Measurements from ENCODE around the gene WARS2. TPM values are rescaled to one million over a fixed set of nuclear protein-coding genes. Genes with fewer than 3 reads are reported as not detected.

The WARS2 gene
- total RNA-seq, 4 donors from 2014 or later = 5.8 to 16.5 (median 6.5) TPM

DNA sequence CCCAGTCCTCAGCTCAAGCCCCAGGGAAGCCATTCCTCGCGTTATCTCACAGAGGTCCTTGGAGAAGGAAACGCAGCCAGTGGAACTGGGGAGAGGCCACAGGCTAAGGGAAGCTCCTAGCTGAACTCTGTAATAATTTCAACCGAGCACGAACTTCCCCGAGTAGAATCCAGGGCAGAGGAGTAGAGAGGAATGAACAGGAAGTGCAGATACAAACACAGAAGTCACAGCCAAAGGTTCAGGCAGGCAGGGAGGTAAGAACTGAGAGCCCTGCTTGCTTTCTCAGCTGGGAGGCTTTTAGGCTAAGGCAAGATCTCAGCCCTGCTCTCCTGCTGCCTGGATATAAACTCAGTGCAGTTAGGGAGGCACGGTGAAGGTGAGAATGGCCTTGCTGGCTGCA, 23.7 kb downstream of the WARS2 start:
- Histone ChIP-seq H3K4me3 (no peak overlapping the region), H3K9me3 (no peaks in the 10 kb centered on the region), H3K4me1 (peaks cover 0 to 3% of the 10 kb centered on the region in 2 donors), H3K36me3 (no peaks in the 10 kb centered on the region), H3K27ac (no peak overlapping the region), H3K27me3 (no peaks in the 10 kb centered on the region)
- ATAC-seq (no peak), DNase-seq (no peak)
- TF ChIP-seq POLR2A (IDR thresholded peaks at IDR 0.05) = no peak
- TF ChIP-seq, protein P1, sequence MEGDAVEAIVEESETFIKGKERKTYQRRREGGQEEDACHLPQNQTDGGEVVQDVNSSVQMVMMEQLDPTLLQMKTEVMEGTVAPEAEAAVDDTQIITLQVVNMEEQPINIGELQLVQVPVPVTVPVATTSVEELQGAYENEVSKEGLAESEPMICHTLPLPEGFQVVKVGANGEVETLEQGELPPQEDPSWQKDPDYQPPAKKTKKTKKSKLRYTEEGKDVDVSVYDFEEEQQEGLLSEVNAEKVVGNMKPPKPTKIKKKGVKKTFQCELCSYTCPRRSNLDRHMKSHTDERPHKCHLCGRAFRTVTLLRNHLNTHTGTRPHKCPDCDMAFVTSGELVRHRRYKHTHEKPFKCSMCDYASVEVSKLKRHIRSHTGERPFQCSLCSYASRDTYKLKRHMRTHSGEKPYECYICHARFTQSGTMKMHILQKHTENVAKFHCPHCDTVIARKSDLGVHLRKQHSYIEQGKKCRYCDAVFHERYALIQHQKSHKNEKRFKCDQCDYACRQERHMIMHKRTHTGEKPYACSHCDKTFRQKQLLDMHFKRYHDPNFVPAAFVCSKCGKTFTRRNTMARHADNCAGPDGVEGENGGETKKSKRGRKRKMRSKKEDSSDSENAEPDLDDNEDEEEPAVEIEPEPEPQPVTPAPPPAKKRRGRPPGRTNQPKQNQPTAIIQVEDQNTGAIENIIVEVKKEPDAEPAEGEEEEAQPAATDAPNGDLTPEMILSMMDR (IDR thresholded peaks at IDR 0.05 in 4 of 5, conservative IDR thresholded peaks at IDR 0.05 in 1 of 5) = no peak
- in situ Hi-C loops (cut with MboI; ENCODE audit: low sequenced_read_pairs in 4 of 4) = no loop called here
- intact Hi-C loops (cut with DNase I; ENCODE audit: low total_unique reads) = no loop called here

DNA sequence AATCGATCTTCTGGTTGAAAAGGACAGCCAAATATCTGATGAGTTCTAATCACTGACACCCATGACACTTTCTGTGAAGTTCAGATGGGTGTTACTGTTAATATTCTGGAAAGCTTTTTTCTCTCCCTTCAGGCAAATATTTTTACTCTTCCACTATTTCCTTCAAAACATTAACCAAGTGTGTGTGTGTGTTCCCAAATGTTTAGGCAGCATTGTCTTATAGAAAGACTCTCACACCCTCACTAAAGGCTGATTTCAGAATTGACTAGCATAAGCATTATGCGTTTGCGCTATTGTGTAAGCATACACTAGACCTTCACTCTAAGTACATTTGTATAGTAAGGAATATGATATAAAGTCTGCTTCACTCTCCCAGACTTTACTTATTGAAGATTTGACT, 24.7 kb downstream of the WARS2 start:
- no peak for ATAC-seq
- Histone ChIP-seq H3K4me3 (no peak overlapping the region), H3K36me3 (no peaks in the 10 kb centered on the region), H3K27ac (no peak overlapping the region), H3K4me1 (peaks cover 0 to 3% of the 10 kb centered on the region in 2 donors), H3K27me3 (no peaks in the 10 kb centered on the region), H3K9me3 (no peaks in the 10 kb centered on the region)
- TF ChIP-seq, protein P1 (IDR thresholded peaks at IDR 0.05 in 4 of 5, conservative IDR thresholded peaks at IDR 0.05 in 1 of 5) = no peak
- no peak for TF ChIP-seq POLR2A (IDR thresholded peaks at IDR 0.05)
- intact Hi-C loops (cut with DNase I; ENCODE audit: low total_unique reads) = no loop called here
- in situ Hi-C loops (cut with MboI; ENCODE audit: low sequenced_read_pairs in 4 of 4) = no loop called here
- DNase-seq = no peak

DNA sequence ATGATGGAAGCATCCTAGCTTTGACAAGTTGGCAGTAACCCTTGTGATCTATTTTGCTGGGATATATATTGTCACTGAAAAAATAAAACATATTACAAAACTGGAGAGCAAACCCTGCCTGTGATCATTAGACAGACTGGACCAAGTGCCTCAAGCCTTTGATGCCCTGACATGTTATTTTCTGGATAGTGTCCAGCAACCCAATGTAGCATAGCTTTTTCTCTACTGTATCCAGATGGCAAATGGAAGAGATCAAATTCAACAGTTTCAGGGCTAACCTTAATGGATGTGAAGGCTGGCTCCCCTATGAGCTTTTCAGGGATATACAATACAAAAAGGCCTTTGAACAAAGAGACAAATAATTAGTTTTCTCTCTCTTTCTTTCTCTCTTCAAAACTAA, 25.1 kb downstream of the WARS2 start:
- in situ Hi-C loops (cut with MboI; ENCODE audit: low sequenced_read_pairs in 4 of 4) = no loop called here

DNA sequence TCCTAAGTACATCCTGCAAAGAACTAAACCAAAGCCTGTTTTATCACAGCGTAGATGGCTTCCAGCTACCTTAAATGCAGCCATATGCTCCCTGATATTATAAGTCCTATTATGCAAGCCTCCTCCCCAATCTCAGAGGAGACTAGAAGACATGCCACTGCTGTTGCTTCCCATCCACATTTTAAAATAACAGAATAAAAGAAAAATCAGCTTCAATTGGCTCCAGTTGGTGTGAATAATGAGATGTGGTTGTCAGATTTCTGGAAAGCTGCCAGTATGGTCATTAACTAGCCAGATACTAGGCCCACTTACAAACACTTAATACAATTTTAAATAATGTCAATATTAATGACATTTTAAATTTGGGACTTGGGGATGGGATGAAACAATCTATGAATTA, 25.7 kb downstream of the WARS2 start:
- no peak overlapping the region for H3K4me3 ChIP-seq
- H3K27me3 ChIP-seq = no peaks in the 10 kb centered on the region
- H3K36me3 ChIP-seq = no peaks in the 10 kb centered on the region
- H3K27ac ChIP-seq = no peak overlapping the region
- in situ Hi-C loops (cut with MboI; ENCODE audit: low sequenced_read_pairs in 4 of 4) = no loop called here
- H3K9me3 ChIP-seq = no peaks in the 10 kb centered on the region
- intact Hi-C loops (cut with DNase I; ENCODE audit: low total_unique reads) = no loop called here
- peaks cover 0 to 3% of the 10 kb centered on the region in 2 donors for H3K4me1 ChIP-seq
- DNase-seq = no peak
- ATAC-seq = no peak
- TF ChIP-seq POLR2A (IDR thresholded peaks at IDR 0.05) = no peak
- TF ChIP-seq, protein P1 (IDR thresholded peaks at IDR 0.05 in 4 of 5, conservative IDR thresholded peaks at IDR 0.05 in 1 of 5) = no peak

More for the DNA sequence above, 25.1 kb downstream of the WARS2 start:
- Histone ChIP-seq H3K27me3 (no peaks in the 10 kb centered on the region), H3K36me3 (no peaks in the 10 kb centered on the region), H3K9me3 (no peaks in the 10 kb centered on the region), H3K4me3 (no peak overlapping the region), H3K4me1 (peaks cover 0 to 3% of the 10 kb centered on the region in 2 donors), H3K27ac (no peak overlapping the region)
- no peak for TF ChIP-seq POLR2A (IDR thresholded peaks at IDR 0.05)
- TF ChIP-seq, protein P1 (IDR thresholded peaks at IDR 0.05 in 4 of 5, conservative IDR thresholded peaks at IDR 0.05 in 1 of 5) = no peak
- intact Hi-C loops (cut with DNase I; ENCODE audit: low total_unique reads) = no loop called here
- no peak for ATAC-seq
- no peak for DNase-seq

DNA sequence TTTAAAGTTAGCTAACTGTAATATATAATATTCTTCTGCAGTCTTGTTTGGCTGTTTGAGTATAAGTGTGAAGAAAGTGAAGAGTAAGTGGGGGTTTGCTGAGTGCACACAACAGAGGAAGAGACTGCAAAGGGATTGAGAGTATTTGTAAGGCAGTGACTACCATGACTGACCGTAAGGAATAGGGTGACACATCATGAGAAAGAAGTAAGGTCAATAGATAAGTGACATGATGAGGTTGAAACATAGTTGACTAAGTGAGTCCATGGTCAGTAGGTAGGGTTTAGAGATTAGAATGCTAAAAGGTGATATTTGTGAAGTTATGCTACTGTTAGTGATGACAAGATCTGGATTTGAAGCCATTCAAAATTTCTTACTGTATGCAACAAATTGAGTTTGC, 27.7 kb downstream of the WARS2 start:
- H3K9me3 ChIP-seq = no peaks in the 10 kb centered on the region
- TF ChIP-seq, protein P1 (IDR thresholded peaks at IDR 0.05 in 4 of 5, conservative IDR thresholded peaks at IDR 0.05 in 1 of 5) = no peak
- no peak for TF ChIP-seq POLR2A (IDR thresholded peaks at IDR 0.05)
- H3K27ac ChIP-seq = no peak overlapping the region
- DNase-seq (no peak), ATAC-seq (no peak)
- H3K4me1 ChIP-seq = peaks cover 0 to 3% of the 10 kb centered on the region in 2 donors
- intact Hi-C loops (cut with DNase I; ENCODE audit: low total_unique reads) = no loop called here
- H3K4me3 ChIP-seq = no peak overlapping the region
- no peaks in the 10 kb centered on the region for H3K27me3 ChIP-seq
- no peaks in the 10 kb centered on the region for H3K36me3 ChIP-seq
- in situ Hi-C loops (cut with MboI; ENCODE audit: low sequenced_read_pairs in 4 of 4) = no loop called here

Measured in gastrocnemius medialis (tissue), 4 donors.